HL-60/S4 treated with retinoic acid at 250 ng/mL for 4 days and 3 days (cell line): Measurements from ENCODE around the gene IL3RA.

Experiments used
- in situ Hi-C: fragments of 300-500 bp; cut with MboI; formaldehyde crosslinking; loops from 2 replicates; pipeline ENCODE4 v1.7.0; 2022; ENCODE audit warnings: low sequenced_read_pairs

Gene IL3RA

DNA sequence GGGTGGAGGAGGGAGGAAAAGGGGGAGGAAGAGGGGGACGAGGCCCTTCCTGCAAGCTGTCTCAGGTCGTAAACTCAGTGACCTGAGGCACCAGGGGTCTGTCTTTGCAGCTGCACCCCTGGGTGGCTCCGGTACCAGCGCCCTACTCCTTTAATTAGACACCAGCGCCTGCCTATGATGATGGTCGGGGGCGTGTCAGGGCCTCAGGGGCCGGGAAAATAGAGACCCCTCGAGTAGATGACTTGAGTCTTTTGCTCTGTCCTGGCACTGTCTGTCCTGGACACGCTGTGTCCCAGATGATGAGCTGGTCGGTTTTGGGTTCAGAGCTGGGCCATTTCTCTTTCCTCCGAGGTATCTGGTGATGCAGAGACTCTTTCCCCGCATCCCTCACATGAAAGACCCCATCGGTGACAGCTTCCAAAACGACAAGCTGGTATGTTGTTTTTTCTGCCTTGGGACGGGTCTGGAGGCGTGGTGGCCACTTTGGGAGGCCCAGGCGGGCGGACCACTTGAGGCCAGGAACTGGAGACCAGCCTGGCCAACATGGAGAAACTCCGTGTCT lies 44.2 kb downstream of the IL3RA start:
- in situ Hi-C loops, result no loop called here

DNA sequence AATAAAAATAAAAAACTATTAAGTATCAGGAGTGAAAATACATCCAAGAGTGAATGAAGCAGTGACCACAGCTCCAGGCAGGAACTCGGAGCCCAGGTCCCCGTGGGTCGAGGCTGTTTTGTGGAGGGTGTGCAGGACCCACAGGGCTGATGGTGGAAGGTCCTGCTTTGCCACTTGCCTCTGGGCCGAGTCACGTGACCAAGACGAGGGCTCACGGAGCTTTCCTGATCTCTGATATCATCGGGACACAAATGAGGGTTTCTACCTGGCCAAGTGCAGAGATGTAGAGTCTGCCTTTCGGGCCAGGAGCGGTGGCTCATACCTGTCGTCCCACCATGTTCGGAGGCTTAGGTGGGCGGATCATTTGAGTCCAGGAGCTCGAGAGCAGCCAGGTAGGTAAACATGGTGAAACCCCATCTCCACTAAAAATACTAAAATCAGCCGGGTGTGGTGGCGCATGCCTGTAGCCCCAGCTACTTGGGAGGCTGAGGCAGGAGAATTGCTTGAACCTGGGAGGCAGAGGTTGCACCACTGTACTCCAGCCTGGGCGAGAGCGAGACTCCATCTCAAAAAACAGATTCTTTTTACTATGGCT lies 48.2 kb downstream of the IL3RA start:
- in situ Hi-C loops, result no loop called here

DNA sequence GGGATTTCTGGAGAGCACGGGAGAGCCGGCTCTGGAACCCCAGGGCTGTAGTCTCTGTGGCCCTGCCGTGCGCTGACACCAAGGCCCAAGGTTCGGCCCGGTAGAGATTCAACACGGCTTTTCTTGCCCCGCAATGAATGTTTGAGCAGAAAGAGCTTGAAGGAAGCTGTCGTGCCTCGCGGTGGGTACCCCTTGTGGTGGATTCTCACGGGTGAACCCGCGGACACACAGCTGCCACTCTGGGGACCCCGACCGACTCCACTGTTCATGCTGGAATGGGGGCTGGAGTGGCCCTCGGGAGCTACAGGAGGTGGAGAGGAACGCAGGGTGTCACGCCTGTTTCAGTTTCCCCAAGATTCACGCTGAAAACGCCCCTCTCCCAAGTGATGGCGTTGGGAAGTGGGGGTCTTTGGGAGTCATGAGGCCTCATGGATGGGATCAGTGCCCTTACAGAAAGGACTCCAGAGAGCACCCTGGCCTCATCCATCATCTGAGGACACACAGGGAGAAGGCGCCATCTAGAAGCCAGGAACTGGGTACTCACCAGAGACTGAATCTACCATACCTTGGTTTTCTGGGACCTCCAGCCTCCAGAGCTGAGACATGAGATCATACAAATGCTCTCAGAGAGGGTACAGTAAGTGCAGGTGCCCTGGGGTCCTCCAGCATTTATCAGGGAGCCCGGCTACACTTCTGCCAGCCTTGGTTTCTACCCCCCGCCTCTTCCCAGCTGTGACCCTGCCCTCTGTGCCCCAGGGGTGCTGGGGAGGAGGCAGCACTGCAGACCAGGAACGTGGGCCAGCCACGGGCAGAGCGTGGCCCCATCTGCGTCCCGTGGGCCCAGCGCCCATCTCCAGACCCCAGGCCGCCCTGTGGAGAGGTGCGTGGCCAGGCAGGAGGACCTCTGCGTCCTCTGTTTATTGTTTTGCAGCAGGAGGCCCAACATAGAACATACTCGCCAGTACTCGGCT lies 49.0 kb downstream of the IL3RA start:
- in situ Hi-C loops, result no loop called here

DNA sequence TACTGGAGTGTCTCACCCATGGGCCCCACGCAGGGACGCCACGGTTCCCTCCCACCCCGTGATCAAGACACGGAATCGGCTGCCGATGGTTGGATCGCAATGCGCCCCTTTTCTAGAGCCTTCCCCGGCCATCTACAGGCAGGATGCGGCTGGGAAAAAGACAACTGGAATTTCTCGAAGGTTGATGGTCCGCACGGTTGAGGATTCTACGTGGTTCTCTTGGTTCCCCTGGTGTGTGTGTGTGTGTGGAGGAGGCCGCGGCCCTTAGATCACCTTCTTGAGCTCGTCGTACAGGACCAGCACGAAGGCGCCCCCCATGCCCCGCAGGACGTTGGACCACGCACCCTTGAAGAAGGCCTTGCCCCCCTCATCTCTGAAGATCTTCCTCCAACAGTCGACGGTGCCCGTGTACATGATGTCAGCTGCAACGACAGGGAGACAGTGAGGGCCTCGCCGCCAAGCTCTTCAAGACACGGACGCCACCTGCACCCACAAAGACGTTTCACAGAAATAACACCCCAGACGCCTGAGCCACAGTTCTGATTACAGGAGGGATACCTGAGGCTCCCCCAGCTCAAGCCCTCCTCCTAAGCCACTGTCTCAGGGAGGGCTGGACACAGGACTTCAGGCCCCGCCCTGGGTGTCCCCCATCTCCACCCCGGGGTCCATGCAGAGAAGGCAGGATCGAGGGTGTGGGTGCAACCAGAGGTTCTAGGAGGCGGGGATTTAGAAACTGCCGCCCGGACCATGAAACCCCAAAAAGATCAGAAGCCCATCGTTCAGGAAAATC lies 49.9 kb downstream of the IL3RA start:
- in situ Hi-C loops, result no loop called here

DNA sequence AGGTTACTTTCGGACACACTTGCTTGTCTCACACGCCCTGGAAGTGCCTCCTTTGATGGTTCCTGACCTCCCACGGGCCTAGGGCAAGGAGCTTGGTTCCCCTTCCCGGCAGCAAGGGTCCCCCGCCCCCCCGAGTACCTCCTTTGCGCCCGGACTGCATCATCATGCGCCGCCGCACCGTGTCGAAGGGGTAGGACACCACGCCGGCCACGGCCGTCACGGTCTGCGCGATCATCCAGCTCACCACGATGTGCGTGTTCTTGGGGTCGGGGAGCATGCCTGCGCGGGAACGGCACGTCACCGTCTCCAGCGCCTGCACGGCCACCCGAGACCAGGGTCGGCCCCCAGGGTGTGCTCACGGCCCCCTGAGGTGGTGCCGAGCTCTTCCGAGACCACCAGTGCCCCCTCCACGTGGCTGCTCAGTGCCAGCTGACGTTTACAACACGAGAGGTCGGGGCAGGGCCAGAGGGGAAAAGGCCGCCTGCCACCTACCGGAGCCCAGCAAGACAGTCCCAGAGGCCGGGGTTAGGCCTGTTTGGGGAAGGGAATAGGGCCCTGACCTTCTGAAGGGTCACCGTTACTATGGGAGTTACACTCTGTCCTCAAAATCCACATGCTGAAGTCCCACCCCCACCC lies 50.7 kb downstream of the IL3RA start:
- in situ Hi-C loops, result no loop called here

DNA sequence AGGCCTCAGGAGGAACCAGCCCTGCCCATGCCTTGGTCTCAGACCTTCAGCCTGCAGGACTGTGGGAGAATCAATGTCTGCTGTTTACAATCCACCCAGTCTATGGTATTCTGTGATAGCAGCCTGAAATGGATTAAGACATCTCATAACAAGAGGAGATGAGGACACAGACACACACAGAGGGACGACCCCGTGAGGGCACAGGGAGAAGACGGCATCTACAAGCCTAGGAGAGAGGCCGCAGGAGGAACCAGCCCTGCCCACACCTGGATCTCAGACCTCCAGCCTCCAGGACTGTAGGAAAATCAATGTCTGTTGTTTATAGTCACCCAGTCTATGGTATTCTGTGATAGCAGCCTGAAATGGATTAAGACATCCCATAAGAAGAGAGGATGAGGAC lies 52.1 kb downstream of the IL3RA start:
- in situ Hi-C loops, result no loop called here

DNA sequence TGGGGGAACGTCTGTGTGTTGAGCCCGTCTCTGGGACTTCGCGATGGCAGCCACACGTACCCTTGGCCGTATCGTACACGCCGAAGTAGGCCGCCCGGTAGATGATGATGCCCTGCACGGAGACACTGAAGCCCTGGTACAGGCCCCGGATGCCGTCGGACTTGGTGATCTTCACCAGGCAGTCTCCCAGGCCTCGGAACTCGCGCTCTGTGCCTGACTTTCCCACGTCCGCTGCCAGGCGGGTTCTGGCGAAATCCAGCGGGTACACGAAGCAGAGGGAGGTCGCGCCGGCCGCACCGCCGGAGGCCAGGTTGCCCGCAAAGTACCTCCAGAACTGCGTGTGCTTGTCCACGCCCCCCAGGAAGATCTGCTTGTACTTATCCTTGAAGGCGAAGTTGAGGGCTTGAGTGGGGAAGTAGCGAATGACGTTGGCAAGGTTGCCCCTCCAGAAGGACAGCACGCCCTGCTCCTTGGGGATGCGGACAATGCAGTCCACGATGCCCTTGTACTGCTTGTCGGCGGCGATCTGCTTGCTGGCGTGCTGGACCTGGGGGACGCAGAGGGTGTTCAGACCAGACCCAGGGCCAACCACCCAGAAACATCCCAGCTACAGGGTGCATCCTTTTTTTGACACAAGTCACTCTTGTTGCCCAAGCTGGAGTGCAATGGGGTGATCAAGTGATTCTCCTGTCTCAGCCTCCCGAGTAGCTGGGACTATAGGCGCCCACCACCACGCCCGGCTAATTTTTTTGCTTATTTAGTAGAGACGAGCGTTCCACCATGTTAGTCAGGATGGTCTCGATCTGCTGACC lies 52.8 kb downstream of the IL3RA start:
- in situ Hi-C loops, result no loop called here

DNA sequence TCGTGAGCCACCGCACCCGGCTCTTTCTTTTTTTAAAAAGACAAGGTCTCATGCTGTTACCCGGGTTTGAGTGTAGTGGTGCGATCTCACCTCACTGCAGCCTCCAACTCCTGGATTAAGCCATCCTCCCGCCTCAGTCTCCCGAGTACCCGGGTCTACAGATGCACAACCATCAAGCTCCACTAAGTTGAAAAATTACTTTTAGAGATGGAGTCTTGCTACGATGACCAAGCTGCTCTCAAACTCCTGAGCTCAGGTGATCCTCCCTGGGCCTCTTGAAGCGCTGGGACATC lies 53.4 kb downstream of the IL3RA start:
- in situ Hi-C loops, result no loop called here

DNA sequence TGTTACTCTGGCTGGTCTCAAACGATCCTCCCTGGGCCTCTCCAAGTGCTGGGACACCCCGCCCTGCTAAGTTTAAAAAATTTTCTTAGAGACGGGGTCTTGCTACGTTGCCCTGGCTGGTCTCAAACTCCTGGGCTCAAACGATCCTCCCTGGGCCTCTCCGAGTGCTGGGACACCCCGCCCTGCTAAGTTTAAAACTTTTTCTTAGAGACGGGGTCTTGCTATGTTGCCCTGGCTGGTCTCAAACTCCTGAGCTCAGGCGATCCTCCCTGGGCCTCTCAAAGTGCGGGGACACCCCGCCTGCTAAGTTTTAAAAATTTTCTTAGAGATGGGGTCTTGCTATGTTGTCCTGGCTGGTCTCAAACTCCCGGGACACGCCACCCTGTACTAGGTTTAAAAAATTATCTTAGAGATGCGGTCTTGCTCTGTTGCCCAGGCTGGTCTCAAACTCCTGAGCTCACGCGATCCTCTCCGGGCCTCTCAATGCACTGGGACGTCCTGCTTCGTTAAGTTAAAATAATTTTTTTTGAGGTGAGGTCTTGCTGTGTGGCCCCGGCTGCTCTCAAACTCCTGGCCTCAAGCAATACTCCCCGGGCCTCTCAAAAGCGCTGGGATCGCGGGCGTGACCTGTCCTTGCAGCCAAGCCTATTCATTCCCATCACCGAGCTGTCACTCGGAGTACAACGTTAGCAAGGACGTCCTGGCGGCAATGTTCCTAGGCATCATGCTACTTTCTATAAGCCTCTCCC lies 54.2 kb downstream of the IL3RA start:
- in situ Hi-C loops, result no loop called here

DNA sequence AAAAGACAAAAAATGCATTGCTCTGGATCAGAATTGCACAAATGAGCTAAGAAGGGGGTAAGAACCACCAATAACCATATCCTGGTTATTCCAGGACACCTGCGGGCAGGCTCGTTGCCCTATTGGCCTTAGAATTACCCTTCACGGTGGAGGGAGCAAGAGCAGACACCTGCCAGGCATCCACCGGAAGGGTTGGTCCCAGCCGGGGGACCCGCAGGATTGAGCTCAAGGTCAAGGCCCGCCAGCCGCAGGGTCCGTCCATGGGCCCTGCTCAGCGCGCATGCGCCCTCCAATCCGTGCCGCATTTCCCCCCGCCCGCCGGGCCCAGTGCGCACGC lies 54.8 kb downstream of the IL3RA start:
- in situ Hi-C loops, result no loop called here

DNA sequence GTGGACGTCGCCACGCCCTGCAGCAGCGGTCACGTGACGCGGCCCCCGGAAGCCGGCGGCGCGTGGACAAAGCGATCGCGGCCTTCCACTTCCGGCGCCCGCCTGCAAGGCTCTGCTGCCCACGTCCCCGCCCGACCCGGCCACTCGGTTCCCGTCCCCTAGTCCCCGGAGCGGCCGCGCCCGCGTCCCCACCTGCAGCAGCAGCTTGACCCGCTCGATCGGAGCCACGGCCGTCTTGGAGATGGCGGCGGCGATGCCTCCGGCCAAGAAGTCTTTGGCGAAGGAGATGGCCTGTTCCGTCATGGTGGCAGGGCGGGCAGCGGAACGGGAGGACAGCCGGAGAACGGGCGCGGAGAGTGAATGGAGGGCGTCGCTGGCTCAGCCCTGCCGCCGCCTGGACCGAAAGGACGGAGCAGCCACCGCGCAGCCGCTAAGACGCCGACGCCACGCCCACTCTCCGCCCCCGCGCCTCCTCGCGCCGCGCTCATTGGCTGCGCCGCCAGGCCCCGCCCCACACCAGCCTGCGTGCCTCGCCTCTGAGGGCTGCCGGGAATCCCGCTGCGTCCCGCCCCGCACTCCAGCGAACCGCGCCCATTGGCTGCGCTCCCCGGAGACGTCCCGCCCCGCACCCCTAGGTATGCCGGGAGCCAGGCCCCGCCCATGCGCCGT lies 55.3 kb downstream of the IL3RA start, which contains the start of gene SLC25A6:
Gene SLC25A6 (minus strand): TSS at position 407 of the 669 bp plus-strand sequence. CDS start 104 bp downstream, at position 303.
- in situ Hi-C loops, result no loop called here

DNA sequence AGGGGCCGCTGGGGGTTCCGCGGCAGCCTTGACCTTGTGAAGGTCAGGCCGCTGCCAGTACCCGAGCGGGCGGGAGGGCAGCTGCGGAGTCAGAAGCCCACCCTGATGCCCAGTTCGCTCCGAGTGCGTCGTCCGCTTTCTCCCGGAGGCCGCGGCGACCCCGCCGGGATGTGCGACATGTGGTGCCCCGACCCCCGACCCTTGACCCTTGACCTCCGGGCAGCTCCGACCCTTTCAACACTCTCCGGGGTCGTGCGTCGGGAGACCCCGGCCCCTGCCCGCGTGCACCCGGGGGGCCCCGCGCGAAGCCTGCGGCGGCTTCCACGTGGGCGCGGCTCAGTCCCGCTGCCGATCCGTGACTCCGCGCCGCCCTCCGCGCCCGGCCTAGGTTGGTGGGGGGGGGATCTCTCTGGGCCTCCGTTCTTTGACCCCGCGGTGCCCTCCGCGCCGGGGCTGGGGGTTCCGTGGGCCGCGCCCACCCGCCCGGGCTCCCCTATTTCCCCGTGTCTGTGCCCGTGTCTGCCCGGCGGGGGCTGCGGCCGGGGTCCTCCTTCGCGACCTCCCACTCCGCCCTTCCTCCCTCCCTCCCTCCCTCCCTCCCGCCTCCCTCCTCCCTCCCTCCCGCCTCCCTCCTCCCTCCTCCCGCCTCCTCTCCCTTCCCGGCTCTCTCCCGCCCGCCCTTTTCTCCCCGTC lies 55.9 kb downstream of the IL3RA start:
- in situ Hi-C loops, result no loop called here

DNA sequence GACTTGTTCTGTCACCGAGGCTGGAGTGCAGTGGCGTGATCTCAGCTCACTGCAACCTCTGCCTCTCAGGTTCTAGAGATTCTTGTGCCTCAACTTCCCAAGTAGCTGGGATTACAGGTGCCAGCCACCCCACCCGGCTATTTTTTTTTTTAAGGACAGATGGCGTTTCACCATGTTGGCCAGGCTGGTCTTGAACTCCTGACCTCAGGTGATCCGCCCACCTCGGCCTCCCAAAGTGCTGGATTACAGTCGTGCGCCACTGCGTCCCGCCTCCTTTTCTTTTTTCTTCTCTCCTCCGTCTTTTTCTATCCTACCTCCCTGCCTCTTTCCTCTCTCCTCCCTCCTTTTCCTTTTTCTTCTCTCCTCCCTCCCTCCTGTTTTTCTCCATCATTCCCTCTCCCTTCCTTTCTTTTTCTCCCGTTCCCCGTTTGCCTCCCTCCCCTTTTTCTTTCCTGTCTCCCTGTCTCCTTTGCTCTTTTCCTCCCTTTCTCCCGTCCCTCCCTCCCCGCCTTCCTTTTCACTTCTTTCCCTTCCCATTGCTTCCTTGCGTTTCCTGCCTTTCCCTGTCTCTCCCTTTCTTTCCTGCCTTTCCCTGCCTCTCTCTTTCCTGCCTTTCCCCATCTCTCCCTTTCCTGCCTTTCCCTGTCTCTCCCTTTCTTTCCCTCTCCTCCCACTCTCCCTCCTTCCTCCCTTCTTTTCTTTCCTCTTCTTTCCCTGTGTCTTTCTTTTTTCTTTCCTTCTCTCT lies 57.5 kb downstream of the IL3RA start:
- in situ Hi-C loops, result no loop called here

DNA sequence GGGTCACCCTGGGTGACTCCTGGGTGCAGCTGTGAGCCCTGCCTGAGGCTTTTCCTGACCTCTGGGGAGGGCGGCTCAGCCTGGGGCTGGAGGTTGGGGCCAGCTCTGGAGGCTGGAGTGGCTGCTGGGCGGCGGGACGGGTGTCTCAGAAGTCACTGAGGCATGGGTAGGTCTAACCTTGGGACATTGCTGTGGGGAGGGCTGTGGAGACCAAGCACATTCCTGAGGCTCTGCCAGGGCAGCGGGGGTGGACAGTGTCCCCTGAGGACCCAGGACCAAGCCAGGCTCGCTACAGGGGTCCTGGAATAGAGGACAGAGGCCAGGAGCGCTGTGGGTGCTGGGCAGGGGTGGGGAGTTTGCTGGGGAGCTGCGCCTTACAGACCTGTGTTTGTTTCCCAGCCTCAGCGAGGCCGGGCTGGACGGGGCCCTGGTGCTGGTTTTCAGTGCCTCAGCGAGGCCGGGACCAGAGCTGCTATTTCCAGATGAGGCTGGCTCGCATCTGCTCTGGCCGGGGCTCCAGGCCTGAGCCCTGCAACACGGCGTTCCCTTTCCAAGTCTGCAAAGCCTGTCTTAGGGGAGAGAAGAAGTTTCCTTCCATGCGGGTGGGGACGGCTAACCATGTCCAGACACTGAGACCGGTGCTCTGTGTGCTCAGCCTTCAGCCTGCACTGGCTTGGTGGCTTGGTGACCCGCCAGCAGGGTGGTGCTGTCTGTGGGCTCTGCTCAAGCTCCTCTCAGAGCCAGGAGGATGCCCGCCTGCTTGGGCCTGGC lies 58.3 kb downstream of the IL3RA start:
- in situ Hi-C loops, result no loop called here

DNA sequence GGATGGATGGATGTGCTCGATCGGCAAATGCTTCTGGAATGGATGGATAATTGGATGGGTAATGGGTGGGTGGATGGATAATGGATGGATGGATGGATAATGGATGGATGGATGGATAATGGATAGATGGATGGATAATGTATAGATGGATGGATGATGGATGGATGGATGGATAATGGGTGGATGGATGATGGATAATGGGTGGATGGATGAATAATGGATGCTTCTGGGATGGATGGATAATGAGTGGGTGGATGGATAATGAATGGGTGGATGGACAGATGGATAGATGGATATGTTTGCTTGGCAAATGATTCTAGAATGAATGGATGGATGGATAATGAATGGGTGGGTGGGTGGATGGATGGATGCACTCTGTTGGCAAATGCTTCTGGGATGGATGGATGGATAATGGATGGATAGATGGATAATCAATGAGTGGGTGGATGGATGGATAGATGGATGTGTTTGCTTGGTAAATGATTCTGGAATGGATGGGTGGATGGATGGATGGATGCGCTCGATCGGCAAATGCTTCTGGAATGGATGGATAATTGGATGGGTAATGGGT lies 59.1 kb downstream of the IL3RA start:
- in situ Hi-C loops, result no loop called here

DNA sequence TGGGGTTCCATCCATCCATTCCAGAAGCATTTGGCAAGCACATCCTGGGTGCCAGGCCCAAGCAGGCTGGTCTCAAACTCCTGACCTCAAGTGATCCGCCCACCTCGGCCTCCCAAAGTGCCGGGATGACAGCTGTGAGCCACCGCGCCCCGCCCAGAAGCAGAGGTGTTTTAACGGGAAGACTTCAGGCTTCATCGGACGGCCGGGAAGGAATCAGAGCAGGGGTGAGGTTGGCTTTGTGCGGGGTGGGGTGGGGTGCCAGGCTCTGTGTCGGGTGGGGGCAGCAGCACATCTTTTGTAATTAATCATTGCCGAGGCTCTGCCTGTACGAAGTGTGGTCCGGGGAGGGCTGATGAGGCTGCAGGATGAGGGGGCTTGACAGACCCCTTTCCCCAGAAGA lies 60.4 kb downstream of the IL3RA start:
- in situ Hi-C loops, result no loop called here
